Kidney glomerular epithelial cell (primary cell): ENCODE data around the gene KRI1.

Source experiments
- DNase-seq: peaks from one replicate; lab custom pipeline; 2025; lab: John Stamatoyannopoulos, UW

The KRI1 gene

DNA sequence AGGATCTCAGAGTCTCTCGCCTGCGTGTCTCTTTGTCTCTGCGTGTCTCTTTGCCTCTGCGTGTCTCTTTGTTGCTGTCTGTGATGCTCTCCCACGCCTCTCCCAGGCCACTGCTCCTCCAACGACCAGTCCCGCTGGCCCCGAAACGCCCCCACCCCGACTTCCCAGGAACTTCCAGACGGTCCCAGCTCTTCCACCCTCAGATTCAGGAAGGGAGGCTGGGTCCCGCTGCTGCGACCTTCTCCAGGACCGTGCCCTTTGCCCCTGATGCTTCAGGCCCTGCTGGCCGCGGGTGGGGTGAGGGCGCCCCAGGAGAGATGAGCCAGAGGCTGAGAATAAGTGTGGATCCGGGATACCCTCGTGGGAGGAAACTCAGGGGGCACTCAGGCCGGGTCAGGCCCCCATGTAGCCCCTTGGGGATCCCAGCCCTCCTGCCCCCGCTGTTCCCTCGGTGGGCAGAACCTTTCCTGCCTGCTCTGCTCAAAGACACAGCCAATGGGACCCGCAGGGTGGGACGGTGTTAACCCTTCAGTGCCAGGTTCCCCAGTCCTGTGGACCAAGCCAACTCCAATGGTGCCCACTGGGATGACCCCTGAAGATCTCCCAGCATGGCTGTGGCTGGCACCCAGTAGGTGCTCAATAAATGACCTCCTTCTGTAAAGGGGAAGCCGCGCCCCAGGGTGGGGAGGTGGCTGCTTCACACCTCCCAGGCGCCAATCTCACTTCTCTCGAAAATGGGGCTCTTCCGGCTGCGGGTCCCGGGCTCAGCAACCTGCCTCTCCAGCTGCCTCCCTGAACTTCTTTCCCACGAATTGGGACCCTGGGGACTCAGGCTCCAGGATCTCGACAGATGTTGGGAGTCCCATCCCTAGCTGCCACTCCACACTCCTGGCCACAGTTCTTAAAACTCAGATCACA, 47.1 kb downstream of the KRI1 start:
- no peak for DNase-seq

DNA sequence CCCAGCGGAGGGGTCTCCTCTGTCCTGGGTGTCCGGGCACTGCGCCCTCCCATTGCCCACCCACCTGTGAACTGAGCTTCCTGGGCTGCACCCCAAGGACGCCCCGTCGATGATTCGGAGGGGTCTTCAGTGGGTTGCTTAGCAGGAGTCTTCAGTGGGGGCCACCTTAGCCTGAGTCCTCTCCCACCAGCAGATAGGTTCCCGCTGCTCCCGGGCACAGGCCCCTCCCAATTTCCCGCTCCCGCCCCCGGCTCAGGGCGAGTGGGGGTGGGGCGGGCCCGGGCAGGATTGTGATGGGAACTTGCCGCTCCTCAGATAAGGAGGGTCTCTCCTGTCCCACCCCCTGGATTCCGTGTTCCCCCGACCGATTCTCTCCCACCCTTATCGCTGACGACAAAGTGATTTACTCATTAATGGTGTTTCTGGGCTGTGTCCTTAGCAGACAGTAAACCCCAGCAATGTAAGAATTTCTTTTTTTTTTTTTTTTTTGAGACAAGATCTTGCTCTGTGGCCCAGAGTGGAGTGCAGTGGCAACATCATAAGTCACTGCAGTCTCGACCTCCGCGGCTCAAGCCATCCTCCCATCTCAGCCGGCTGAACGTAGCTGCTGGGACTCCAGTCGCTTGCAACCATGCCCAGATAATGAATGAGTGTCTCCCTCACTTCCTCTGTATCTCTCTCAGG, 47.9 kb downstream of the KRI1 start:
- no peak for DNase-seq

DNA sequence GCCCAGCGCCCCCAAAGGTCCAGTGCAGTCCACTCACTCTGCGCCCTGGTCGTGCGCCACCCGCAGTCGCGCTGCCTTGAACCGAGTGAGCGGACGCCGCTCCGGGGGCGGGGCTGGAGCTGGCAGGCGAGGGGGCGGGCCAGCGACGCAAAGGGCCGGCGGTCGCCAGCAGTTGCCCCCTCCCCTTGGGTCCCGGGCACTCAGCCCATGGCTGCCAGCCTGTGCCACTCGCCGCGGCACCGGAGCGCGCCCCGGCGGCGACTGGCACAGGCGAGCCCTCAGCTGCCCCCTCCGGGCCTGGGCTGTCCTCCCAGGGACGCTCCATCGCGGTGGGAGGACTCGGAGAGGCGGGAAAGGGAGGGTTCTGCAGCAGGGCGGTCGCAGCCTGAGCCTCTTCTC, 48.5 kb downstream of the KRI1 start, which contains the start of gene S1PR5:
S1PR5 (minus strand) TSS at position 87 of the 399 bp plus-strand sequence. CDS start 2,436 bp downstream, outside the sequence.
- DNase-seq: no peak

DNA sequence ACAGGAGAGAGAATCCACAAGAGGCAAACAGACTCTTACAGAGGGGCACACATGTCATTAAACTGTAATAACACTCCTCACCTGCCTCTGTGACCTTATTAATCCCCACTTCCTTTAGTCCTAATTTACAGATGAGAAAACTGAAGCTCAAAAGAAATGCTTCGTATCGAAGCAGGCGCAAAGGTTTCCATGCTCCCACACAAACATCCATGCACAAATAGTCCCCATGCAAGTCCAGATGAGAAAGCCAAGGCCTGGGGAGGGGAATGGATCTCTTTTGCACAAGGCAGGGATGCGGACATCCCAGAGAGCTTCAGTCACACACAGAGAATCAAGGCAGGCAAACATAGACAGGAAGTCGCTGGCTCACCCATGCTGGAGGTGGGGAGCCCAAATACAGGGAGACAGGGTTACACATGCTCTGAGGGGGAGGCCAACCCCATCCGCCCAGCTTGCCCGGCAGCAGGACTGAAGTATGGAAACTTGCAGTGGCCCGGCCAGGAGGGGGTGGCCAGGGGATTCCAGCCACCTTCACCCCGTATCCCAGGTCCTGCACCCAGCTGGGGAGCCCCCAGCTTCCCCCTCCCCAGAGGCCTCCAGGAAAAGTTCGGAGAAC, 49.0 kb downstream of the KRI1 start:
- no peak for DNase-seq

DNA sequence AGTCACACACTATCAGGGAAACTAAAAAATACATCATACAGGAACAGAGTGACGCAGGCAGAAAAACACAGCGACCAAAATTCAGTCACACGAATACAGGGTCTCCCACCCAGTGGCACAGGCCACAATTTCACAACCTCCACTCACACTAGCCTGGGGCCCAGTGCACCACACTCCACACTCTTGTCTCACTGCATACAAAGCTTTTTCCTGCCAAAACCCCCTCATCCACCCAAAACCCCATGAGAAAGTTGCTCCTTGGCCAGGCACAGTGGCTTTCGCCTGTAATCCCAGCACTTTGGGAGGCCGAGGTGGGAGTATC, 49.8 kb downstream of the KRI1 start:
- DNase-seq: no peak

DNA sequence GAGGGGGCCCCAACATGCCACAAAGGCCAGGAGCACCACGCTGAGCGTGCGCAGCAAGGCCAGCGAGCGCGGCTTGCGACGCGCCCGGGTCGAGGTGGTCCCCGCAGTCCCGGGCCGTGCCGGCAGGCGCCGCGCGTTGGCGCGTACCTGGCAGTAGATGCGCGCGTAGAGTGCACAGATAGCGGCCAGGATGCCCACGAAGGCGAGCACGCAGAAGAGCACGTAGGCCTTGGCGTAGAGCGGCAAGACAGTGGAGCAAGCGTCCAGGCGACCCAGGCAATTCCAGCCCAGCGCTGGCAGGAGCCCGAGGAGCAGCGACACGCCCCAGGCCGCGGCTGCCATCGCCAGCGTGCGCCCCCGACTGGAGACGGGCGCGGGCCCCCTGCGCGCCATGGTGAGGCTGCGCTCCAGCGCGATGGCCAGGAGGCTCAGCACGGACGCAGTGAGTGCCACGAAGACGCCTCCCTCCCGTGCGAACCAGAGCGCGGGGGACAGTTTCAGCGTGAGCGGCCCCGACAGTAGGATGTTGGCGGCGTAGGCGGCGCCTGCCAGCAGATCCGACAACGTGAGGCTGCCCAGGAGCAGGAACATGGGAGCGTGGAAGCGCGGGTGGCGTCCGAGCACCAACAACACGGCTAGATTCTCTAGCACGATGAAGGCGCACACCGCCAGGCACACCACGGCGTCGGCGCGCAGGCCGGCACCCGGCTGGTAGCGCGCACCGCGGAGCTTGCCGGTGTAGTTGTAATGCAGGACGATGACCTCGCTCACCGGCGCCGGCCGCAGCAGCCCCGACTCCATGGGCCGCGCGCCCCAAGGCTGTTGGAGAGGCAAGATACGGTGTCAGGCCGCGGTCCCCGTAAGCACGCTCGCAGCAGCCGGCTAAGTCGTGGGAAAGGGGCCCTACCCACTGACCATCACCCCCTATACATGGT, 51.3 kb downstream of the KRI1 start:
- DNase-seq: no peak

DNA sequence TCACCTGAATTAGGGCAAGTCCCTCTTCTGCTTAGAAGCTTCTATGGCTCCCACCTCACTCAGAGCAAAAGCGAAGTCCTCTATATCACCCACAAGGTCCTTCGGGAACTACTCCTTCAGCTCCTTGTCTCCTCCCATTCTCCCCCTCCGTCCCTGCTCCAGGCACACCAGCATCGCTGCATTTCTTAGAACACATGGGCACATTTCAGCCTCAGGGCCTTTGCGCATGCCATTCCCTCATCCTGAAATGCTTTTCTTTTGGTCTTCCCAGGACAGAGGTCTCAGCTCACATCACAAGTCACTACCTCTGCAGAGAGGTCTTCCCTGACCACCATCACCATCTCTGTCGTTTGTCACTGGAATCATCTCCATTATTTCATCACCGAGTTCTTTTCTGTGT, 52.6 kb downstream of the KRI1 start:
- no peak for DNase-seq

DNA sequence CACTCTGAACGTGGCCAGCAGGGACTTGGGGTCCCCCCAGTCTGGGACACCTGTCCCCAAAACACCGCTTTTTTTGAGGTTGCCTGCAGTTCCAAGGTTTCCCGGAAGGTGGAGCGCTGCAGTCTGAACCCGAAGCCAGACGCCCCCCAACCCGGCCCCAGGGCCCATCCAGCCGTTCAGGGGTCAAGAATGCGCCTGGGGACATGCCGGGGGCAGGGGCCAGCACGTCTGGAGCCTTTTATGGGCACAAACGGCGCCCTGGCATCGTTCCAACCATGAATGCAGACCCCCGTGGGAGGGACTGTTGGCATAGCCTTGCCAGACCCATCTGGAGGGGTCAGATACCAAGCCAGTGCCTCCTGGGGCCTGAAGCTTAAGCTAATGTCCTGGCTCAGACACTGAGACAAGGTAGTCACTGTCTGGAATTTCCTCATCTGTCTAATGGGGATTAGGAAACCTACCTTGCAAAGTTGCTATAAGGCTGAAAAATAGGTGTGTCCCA, 55.5 kb downstream of the KRI1 start:
- DNase-seq: no peak

DNA sequence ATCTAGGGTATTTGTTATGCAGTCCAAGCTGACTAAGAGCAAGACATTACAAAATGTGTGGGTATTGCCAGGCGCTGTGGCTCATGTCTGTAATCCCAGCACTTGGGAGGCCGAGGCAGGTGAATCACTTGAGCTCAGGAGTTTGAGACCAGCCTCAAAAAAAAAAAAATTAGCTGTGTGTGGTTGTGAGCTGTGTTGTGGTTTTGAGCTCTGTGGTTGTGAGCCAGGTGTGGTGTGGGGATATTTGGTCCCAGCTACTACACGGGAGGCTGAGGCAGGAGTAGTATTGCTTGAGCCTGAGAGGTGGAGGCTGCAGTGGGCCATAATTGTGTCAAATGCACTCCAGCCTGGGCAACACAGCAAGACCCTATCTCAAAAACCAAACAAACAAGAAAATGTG, 57.1 kb downstream of the KRI1 start:
- DNase-seq: no peak

DNA sequence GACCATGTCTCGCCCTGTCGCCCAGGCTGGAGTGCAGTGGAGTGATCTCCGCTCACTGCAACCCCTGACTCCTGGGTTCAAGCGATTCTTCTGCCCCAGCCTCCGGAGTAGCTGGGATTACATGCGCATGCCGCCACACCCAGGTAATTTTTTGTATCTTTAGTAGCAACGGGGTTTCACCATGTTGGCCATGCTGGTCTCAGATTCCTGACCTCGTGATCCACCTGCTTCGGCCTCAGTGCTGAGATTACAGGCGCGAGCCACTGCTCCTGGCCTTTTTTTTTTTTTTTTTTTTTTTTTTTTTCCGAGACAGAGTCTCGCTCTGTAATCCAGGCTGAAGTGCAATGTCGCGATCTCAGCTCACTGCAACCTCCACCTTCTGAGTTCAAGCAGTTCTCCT, 57.8 kb downstream of the KRI1 start:
- DNase-seq: no peak

DNA sequence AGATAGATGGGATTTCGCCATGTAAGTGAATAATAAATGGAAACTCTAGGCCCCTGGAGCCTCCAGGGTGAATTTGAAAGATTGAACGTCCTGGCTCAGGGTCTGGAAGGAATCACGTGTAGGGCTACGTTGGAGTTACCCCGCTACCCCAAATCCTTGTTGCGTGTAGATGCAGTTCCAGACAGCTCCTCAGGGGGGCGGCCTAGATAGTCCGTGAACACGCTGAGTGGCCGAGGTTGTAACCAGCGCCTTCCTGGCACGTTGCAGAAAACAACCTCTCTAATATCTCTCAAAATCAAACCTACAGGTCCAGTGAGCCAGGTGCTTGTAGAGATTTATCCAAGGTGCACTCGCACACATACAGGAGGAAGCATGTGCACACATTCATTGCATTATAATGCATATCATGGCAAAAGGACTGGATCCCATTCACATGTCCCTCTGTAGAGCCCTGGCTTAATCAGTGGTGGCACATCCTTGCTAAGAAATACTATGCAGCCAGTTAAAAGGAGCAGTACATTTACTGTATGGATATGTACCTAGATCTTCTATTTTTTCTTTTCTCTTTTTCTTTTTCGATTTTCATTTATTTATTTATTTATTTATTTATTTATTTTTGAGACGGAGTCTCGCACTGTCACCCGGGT, 60.1 kb downstream of the KRI1 start:
- peak; percentile 13 for DNase-seq
